SK-N-SH (cell line): ENCODE results near the gene SULF2. TPM values are rescaled to one million over a fixed set of nuclear protein-coding genes. Genes with fewer than 3 reads are reported as not detected.

ENCODE experiments used
- CTCF ChIA-PET: fragments of 300-600, 350-600 bp; formaldehyde crosslinking; extraction: SDS; loops from one replicate; lab custom pipeline; 2021; lab: Yijun Ruan, JAX
- POLR2A ChIA-PET: fragments of 350-600 bp; sonication (Branson Sonifier 250); formaldehyde crosslinking; extraction: SDS; loops from one replicate; lab custom pipeline; 2020; ENCODE audit warnings: antibody characterized with exemption, inconsistent platforms; lab: Yijun Ruan, JAX
- DNase-seq: peaks from one replicate; pipeline ENCODE4 v3.0.0; 2012
- H2AFZ ChIP-seq: fragments of 200-600 bp; sonication (generic); 2 replicates; pipeline ENCODE4 v1.8.1; 2016; ENCODE audit warnings: antibody characterized with exemption, mild to moderate bottlenecking, low read depth
- H3F3A ChIP-seq: fragments of 200-600 bp; sonication (generic); replicated peaks from 2 replicates; pipeline ENCODE3; 2016; ENCODE audit warnings: antibody characterized with exemption, mild to moderate bottlenecking; ENCODE audit not compliant: insufficient read depth
- H3K27ac ChIP-seq, 2 experiments: fragments of 200-500 bp in 1 of 2; fragments of 200-600 bp in 1 of 2; sonication (Bioruptor generic) in 1 of 2; sonication (generic), shearing (Covaris generic) in 1 of 2; 2 replicates each; pipeline versions ENCODE4 v1.5.1 to v1.6.1; 2014 to 2016; ENCODE audit warnings: low read depth in 2 of 2, inconsistent platforms in 1 of 2, low read length in 1 of 2, mild to moderate bottlenecking in 1 of 2, mixed read lengths in 1 of 2
- H3K27me3 ChIP-seq: fragments of 200-600 bp; sonication (generic), shearing (Covaris generic); 2 replicates; pipeline ENCODE4 v1.6.1; 2016; ENCODE audit warnings: mixed run types; ENCODE audit not compliant: insufficient read depth
- H3K36me3 ChIP-seq, 2 experiments: fragments of 200-500 bp in 1 of 2; fragments of 200-600 bp in 1 of 2; sonication (Bioruptor generic) in 1 of 2; sonication (generic) in 1 of 2; replicated peaks in 1 of 2; 2 replicates each; pipeline versions ENCODE3 to v1.5.1; 2014 to 2016; ENCODE audit warnings: low read length in 1 of 2, mild to moderate bottlenecking in 1 of 2; ENCODE audit not compliant: insufficient read depth in 2 of 2, control insufficient read depth in 1 of 2
- H3K4me1 ChIP-seq, 2 experiments: fragments of 200-500 bp in 1 of 2; fragments of 200-600 bp in 1 of 2; sonication (Bioruptor generic) in 1 of 2; sonication (generic), shearing (Covaris generic) in 1 of 2; 2 replicates each; pipeline versions ENCODE4 v1.5.1 to v1.6.1; 2014 to 2016; ENCODE audit warnings: low read depth in 1 of 2, low read length in 1 of 2, mixed run types in 1 of 2; ENCODE audit not compliant: insufficient read depth in 2 of 2, control insufficient read depth in 1 of 2
- H3K4me2 ChIP-seq: fragments of 200-600 bp; sonication (generic), shearing (Covaris generic); 2 replicates; pipeline ENCODE4 v1.6.1; 2017; ENCODE audit warnings: mixed run types
- H3K4me3 ChIP-seq, 2 experiments: fragments of 200-500 bp in 1 of 2; fragments of 200-600 bp in 1 of 2; sonication (Bioruptor generic) in 1 of 2; sonication (generic), shearing (Covaris generic) in 1 of 2; 2 replicates each; pipeline versions ENCODE4 v1.5.1 to v1.8.1; 2014 to 2016; ENCODE audit warnings: low read depth in 2 of 2, inconsistent platforms in 1 of 2, low read length in 1 of 2, mild to moderate bottlenecking in 1 of 2, mixed read lengths in 1 of 2, moderate library complexity in 1 of 2
- H3K79me2 ChIP-seq: fragments of 200-600 bp; sonication (generic); 2 replicates; pipeline ENCODE4 v1.8.1; 2017; ENCODE audit warnings: mild to moderate bottlenecking; ENCODE audit not compliant: insufficient read depth
- H3K9ac ChIP-seq: fragments of 200-600 bp; sonication (generic); 2 replicates; pipeline ENCODE4 v1.6.1; 2017; ENCODE audit warnings: mixed run types
- H3K9me2 ChIP-seq: fragments of 200-600 bp; sonication (generic); 2 replicates; pipeline ENCODE4 v1.6.1; 2017; ENCODE audit warnings: mixed run types
- H3K9me3 ChIP-seq: fragments of 200-600 bp; sonication (generic); 2 replicates; pipeline ENCODE4 v1.6.1; 2017; ENCODE audit warnings: mixed run types, mild to moderate bottlenecking, moderate library complexity
- H4K20me1 ChIP-seq: fragments of 200-600 bp; sonication (generic); 2 replicates; pipeline ENCODE4 v1.6.1; 2017; ENCODE audit warnings: mild to moderate bottlenecking, mixed run types; ENCODE audit not compliant: insufficient read depth
- CHD2 ChIP-seq: fragments of 150-350 bp; IDR thresholded peaks from 2 replicates; pipeline ENCODE4 v1.6.1; 2018; ENCODE audit warnings: low read length; ENCODE audit not compliant: partially characterized antibody
- CTCF ChIP-seq: fragments of 200-600 bp; sonication (generic); IDR thresholded peaks from 2 replicates; pipeline ENCODE4 v1.6.1; 2017; ENCODE audit warnings: antibody characterized with exemption, mild to moderate bottlenecking, moderate library complexity
- EP300 ChIP-seq, 2 experiments: IDR thresholded peaks; 2 replicates each; pipeline versions ENCODE4 v1.4.0 to v1.6.1; 2012; ENCODE audit warnings: borderline replicate concordance in 1 of 2, low read depth in 1 of 2, low read length in 1 of 2
- EZH2phosphoT487 ChIP-seq: fragments of 200-600 bp; sonication (generic); IDR thresholded peaks from 2 replicates; pipeline ENCODE4 v1.6.1; 2017; ENCODE audit warnings: low read depth, mixed run types, mild to moderate bottlenecking, antibody characterized with exemption, moderate library complexity, borderline replicate concordance
- FOXJ3 ChIP-seq: sonication (generic); formaldehyde crosslinking; IDR thresholded peaks from 2 replicates; pipeline ENCODE4 v1.5.1; 2020; ENCODE audit warnings: mild to moderate bottlenecking, missing genetic modification reagents
- FOXM1 ChIP-seq: IDR thresholded peaks from 2 replicates; pipeline ENCODE4 v1.4.0; 2012; ENCODE audit warnings: low read depth, mild to moderate bottlenecking
- GATA2 ChIP-seq: sonication (generic); formaldehyde crosslinking; IDR thresholded peaks from 2 replicates; pipeline ENCODE4 v1.5.0; 2020; ENCODE audit warnings: mild to moderate bottlenecking, missing genetic modification reagents
- JUND ChIP-seq: IDR thresholded peaks from 2 replicates; pipeline ENCODE4 v1.4.0; 2012
- MAX ChIP-seq: IDR thresholded peaks from 2 replicates; pipeline ENCODE4 v1.4.0; 2012; ENCODE audit warnings: low read depth
- MEF2A ChIP-seq: IDR thresholded peaks from 2 replicates; pipeline ENCODE4 v1.4.0; 2012; ENCODE audit warnings: low read depth, borderline replicate concordance
- MXI1 ChIP-seq: IDR thresholded peaks from 2 replicates; pipeline ENCODE4 v1.6.1; 2012; ENCODE audit warnings: mild to moderate bottlenecking, low read depth, low read length, improper control_type of control experiment
- NFIC ChIP-seq: IDR thresholded peaks from 2 replicates; pipeline ENCODE4 v1.4.0; 2012; ENCODE audit warnings: borderline replicate concordance
- NRF1 ChIP-seq: IDR thresholded peaks from 2 replicates; pipeline ENCODE4 v1.6.1; 2012; ENCODE audit warnings: low read depth, mild to moderate bottlenecking, low read length
- RAD21 ChIP-seq: IDR thresholded peaks from 2 replicates; pipeline ENCODE4 v1.6.1; 2012; ENCODE audit warnings: mild to moderate bottlenecking, low read length
- RCOR1 ChIP-seq: fragments of 150-350 bp; IDR thresholded peaks from 2 replicates; pipeline ENCODE4 v1.6.1; 2017; ENCODE audit warnings: antibody characterized with exemption, low read length
- REST ChIP-seq: IDR thresholded peaks from 2 replicates; pipeline ENCODE4 v1.6.1; 2012; ENCODE audit warnings: mild to moderate bottlenecking, low read depth, low read length, moderate library complexity
- RXRA ChIP-seq: IDR thresholded peaks from 2 replicates; pipeline ENCODE4 v1.4.0; 2012; ENCODE audit warnings: low read depth, mild to moderate bottlenecking, borderline replicate concordance
- TEAD4 ChIP-seq: IDR thresholded peaks from 2 replicates; pipeline ENCODE4 v1.4.0; 2012; ENCODE audit warnings: mild to moderate bottlenecking, borderline replicate concordance; ENCODE audit not compliant: insufficient read depth
- YY1 ChIP-seq: IDR thresholded peaks from 2 replicates; pipeline ENCODE4 v1.4.0; 2012; ENCODE audit warnings: low read depth, mild to moderate bottlenecking
- WGBS: methylation state at CpG from one replicate; pipeline ENCODE4 v1.1.6; 2017; ENCODE audit warnings: low lambda C conversion rate; 5-methylcytosine and 5-hydroxymethylcytosine counted together
- polyA plus RNA-seq, 3 experiments: library from polyadenylated mRNA; depleted of rRNA; stranded (reverse); fragments of >200 nt; gene quantifications; 2 replicates each; pipeline ENCODE4 v1.2.3, GENCODE V29; 2012

The SULF2 gene
- polyA plus RNA-seq, 1 of the 3 experiments (the other 2 are of a cell fraction), result 20.2 TPM

GRCh38 chr20:47672166-47672565 lies 113.1 kb downstream of the SULF2 start:
- CTCF ChIA-PET, result interaction anchor here (1.0 to 24.9 kb wide), 5 partner anchors 8 to 951 kb away, joined by 3 to 437 read pairs (median 5); no protein-coding TSS in a partner anchor

GRCh38 chr20:47670913-47671312 lies 114.4 kb downstream of the SULF2 start:
- ChIA-PET CTCF (interaction anchor here (0.6 to 24.9 kb wide), 5 partner anchors 8 to 952 kb away, joined by 3 to 437 read pairs (median 3); no protein-coding TSS in a partner anchor), POLR2A (interaction anchor here (0.6 to 0.8 kb wide), 2 partner anchors 477 to 949 kb away, joined by 3 read pairs; no protein-coding TSS in a partner anchor)
- no peaks in the 10 kb centered on the region for H3F3A ChIP-seq
- TF ChIP-seq RCOR1 (no peak), FOXM1 (no peak), EP300 (IDR thresholded peaks at IDR 0.05; ENCODE audit: borderline replicate concordance in 1 of 2, low read depth in 1 of 2, low read length in 1 of 2) (no peak), NFIC (no peak), RXRA (no peak), TEAD4 (no peak), REST (no peak), MAX (no peak), YY1 (no peak), EZH2phosphoT487 (no peak), RAD21 (no peak), GATA2 (CRISPR knock-in tag) (no peak), CHD2 (no peak), JUND (no peak), MXI1 (no peak)

More at GRCh38 chr20:47672166-47672565, 113.1 kb downstream of the SULF2 start:
- Histone ChIP-seq H3K4me1 (no peaks in the 10 kb centered on the region; a peak in 1 of 4 replicates), H2AFZ (no peak overlapping the region), H4K20me1 (no peaks in the 10 kb centered on the region), H3K27ac (no peak overlapping the region), H3K79me2 (no peaks in the 10 kb centered on the region), H3K4me3 (no peak overlapping the region), H3K27me3 (no peaks in the 10 kb centered on the region), H3K9me2 (no peaks in the 10 kb centered on the region), H3K4me2 (no peak overlapping the region), H3K9me3 (no peaks in the 10 kb centered on the region), H3K9ac (no peak overlapping the region), H3F3A (no peaks in the 10 kb centered on the region), H3K36me3 (peaks cover 0 to 5% of the 10 kb centered on the region in 2 experiments)
- TF ChIP-seq CTCF, result no peak
- no peak for TF ChIP-seq NFIC
- TF ChIP-seq NRF1, result no peak
- no peak for TF ChIP-seq RCOR1
- TF ChIP-seq GATA2 (CRISPR knock-in tag), result no peak
- TF ChIP-seq FOXJ3 (CRISPR knock-in tag), result no peak
- TF ChIP-seq RAD21, result no peak
- no peak for TF ChIP-seq CHD2
- no peak for TF ChIP-seq MEF2A
- 75% methylated on average over 6 of the region's 15 CpGs for WGBS
- POLR2A ChIA-PET, result no interaction called here
- DNase-seq, result no peak

More at GRCh38 chr20:47670913-47671312, 114.4 kb downstream of the SULF2 start:
- H3K9me2 ChIP-seq, result no peaks in the 10 kb centered on the region
- no peak for DNase-seq
- H3K9me3 ChIP-seq, result no peaks in the 10 kb centered on the region
- H3K27ac ChIP-seq, result no peak overlapping the region
- no peaks in the 10 kb centered on the region for H3K27me3 ChIP-seq
- no peak overlapping the region for H3K4me3 ChIP-seq
- H3K79me2 ChIP-seq, result no peaks in the 10 kb centered on the region
- H3K4me1 ChIP-seq, result no peaks in the 10 kb centered on the region; a peak in 1 of 4 replicates
- 96% methylated on average over 10 of the region's 10 CpGs for WGBS
- no peak overlapping the region for H3K9ac ChIP-seq
- no peak overlapping the region for H3K4me2 ChIP-seq
- H3K36me3 ChIP-seq, result peaks cover 0 to 5% of the 10 kb centered on the region in 2 experiments
- no peak overlapping the region for H2AFZ ChIP-seq
- no peaks in the 10 kb centered on the region for H4K20me1 ChIP-seq
